Measurements from ENCODE around the gene MPO.

GRCh38 chr17:58227733-58228132 lies 53.0 kb downstream of the MPO start:
- TF ChIP-seq CTCF (IDR thresholded peaks at IDR 0.05; ENCODE audit: poor library complexity) (no peak), EZH2 (IDR thresholded peaks at IDR 0.05; ENCODE audit: borderline replicate concordance) (no peak)

Measured in hepatocyte (in vitro differentiated cells).